ENCODE results near the gene PHACTR4.
A peak's percentile ranks its signal among the peaks of the same experiment; 100 is the strongest.
"Not testable (repeated sequence)": the region's sequence is repeated elsewhere in the genome, so short reads cannot be mapped to it uniquely, and the experiment has no call there.

Gene PHACTR4

DNA sequence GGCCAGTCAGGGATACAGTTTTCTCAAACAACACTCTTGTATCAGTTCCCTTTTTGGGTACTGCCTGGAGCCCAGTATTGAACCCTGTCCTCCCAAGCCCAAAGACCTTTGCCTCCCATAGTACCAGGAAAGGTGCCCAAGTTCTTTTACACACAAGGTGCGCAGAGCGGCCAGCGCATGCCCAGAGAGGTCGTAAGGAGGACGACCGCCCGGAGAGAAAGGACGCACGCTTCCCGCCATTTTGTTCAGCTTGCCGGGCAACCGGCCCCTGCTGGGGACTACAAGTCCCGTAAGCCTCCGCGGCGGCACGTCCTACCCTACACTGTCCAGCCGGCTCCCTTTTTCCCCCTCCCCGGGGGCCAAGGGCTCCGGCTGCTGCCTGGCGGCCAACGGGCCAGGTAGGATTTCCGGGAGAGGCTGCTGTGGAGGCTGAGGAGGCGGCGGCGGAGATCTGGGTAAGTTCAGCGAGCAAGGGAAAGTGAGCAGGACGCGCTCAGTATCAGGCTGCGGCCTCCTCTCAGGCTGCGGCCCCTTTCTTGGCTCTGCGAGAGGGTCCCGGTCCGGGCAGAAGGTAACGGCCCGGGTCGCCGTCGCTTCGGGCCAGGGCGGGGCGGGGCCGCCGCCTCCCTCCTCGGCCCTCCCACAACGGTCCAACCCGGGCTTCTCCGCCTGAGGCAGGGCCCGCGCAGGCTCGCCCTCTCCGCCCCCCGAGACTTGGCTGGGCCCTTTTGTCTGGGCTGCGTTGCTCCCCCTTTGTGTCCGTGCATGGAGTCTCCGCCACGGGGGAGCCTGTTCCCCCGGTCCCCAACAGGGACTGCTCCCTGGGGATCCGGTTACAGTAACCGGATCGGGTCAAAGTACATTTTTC is at the start of gene PHACTR4:
PHACTR4 (plus strand) TSS at position 370 of the 868 bp plus-strand sequence. CDS start 37,708 bp downstream, outside the sequence.
- peak; percentile 85 for DNase-seq

DNA sequence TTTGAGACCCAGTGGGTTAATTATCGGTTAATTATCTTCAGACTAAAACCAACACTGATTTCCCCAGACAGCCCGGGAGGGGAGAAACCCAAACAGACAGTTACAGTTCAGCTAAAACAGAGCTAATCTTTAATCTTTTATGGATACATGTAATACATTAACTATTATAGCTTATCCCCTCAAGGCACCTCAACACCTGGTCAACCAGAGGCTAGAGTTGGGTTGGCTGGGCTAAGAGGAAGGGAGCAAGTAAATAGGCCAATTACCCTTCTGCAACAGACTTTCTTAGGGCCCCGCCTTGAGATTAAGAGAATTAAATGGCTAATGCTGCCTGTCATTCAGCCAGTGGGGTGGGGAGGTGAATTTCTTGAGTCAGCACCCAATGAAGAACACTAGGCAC is 47.3 kb upstream of the PHACTR4 start:
- no peak for DNase-seq

DNA sequence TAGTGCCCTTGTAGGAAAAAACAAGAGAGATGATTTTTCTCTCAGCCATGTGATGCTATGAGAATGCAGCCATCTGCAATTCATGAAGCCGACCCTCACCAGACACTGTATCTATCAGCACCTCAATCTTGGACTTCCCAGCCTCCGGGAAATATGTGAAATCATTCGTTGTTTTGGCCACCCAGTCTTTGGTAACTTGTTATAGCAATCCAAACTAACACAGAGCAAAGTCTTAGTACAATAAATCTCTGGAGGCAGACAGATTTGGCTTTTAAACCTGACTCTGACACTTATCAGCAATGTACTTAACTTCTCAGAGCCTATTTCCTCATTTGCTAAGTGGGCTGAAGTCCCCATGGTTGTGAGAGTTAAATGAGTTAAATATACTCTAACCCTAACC is 45.8 kb upstream of the PHACTR4 start:
- no peak for DNase-seq

DNA sequence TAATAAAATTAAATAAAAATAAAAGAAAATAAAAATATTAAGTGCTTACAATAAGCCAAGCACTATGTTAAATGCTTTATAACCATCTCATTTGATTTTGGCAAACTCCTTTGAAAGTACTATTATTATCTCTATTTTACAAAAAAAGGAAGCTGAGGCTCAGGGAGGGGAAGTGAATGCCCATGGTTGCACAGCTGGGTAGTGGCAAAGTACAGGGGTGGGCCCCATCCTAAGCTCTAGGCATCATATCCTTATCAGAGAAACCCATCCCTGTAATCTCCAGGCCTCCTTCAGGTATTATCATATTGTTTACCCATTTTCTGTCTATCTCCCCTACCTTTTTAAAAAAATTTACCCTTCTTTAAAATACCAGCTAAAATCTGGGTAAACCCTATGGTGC is 43.0 kb upstream of the PHACTR4 start:
- DNase-seq, result no peak

DNA sequence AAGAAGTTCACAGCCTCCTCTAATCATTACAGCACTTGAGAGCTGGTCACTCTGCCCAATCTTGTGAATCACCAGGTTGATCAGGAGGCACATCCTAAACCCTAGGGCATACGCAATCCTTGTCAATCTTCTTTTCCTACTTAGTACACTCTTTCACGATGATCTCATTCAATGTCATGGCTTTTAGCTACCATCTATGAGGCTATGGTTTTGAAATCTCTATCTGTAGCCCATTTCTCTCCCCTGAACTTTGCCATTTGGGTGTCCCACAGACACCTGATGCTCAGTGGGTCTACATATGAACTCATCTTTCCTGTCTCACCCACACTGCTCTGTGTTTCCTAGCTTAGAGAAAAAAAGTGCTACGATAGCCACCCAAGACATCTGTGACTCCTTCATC is 42.6 kb upstream of the PHACTR4 start:
- no peak for DNase-seq

DNA sequence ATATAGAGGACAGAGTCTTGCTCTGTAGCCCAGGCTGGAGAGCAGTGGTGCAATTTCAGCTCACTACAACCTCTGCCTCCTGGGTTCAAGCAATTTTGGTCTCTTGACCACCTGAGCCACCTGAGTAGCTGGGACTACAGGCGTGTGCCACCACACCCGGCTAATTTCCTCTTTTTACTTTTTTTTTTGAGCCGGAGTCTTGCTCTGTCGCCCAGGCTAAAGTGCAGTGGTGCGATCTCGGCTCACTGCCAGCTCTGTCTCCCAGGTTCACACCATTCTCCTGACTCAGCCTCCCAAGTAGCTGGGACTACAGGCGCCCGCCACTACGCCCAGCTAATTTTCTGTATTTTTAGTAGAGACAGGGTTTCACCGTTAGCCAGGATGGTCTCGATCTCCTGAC is 42.1 kb upstream of the PHACTR4 start:
- not testable (repeated sequence) for DNase-seq

DNA sequence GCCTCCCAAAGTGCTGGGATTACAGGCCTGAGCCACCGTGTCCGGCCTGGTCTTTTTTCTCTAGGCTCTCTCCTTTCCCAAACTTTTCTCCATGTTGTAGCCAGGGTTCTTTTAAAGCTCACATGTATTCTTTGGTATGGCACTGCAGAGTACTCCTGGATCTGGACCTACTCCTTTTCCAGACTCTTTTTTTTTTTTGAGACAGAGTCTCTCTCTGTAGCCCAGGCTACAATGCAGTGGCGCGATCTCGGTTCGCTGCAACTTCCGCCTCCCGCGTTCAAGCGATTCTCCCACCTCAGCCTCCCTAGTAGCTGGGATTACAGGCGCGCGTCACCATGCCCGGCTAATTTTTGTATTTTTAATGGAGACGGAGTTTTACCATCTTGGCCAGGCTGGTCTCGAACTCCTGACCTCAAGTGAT is 41.3 kb upstream of the PHACTR4 start:
- DNase-seq, result no peak

DNA sequence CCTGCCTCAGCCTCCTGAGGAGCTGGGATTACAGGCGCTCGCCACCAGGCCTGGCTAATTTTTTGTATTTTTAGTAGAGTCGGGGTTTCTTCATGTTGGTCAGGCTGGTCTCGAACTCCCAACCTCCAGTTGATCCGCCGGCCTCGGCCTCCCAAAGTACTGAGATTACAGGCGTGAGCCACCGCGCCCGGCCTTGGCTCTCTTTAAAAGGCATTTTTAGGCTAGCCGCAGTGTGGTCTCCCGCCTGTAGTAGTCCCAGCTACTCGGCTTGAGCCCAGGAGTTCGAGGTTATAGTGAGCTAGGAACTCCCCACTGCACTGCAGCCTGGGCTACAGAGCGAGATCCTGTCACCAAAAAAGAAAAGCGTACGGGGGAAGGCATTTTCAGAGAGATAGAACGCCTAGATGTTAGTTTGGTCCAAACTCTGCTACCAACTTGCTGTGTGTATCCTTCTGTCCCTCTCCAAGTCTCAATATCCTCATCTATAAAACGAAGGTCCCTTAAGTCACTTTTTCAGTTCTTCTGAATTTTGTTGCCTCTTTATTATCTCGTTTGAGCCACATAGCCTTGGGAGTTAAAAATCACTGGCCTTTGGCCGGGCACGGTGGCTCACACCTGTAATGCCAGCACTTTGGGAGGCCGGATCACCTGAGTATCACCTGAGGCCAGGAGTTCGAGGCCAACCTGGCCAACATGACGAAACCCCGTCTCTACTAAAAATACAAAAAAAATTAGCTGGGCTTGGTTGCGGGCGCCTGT is 40.0 kb upstream of the PHACTR4 start:
- no peak for DNase-seq

DNA sequence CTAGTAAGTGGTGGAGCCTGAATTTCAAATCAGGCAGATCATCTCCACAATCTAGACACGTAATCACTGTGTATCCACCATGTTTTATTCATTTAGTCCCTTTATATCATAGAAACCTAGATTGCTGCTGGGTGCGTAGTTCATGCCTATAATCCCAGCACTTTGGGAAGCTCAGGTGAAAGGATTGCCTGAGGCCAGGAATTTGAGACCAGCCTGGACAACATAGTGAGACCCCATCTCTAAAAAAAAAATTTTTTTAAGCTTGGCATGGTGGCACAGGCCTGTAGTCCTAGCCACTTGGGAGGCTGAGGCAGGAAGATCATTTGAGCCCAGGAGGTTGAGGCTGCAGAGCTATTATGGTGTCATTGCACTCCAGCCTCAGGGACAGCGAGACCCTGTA is 30.6 kb upstream of the PHACTR4 start:
- DNase-seq, result no peak

DNA sequence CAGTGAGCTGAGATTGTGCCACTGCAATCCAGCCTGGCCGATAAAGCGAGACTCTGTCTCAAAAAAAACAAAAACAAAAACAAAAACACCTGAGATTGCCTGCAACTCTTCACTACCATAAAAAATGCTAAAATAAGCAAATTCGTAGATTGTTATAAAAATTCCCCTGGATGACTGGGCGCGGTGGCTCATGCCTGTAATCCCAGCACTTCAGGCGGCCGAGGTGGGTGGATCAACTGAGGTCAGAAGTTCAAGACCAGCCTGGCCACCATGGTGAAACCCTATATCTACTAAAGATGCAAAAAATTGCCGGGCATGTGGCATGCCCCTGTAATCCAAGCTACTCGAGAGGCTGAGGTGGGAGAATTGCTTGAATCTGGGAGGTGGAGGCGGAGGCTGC is 30.0 kb upstream of the PHACTR4 start:
- DNase-seq, result no peak

DNA sequence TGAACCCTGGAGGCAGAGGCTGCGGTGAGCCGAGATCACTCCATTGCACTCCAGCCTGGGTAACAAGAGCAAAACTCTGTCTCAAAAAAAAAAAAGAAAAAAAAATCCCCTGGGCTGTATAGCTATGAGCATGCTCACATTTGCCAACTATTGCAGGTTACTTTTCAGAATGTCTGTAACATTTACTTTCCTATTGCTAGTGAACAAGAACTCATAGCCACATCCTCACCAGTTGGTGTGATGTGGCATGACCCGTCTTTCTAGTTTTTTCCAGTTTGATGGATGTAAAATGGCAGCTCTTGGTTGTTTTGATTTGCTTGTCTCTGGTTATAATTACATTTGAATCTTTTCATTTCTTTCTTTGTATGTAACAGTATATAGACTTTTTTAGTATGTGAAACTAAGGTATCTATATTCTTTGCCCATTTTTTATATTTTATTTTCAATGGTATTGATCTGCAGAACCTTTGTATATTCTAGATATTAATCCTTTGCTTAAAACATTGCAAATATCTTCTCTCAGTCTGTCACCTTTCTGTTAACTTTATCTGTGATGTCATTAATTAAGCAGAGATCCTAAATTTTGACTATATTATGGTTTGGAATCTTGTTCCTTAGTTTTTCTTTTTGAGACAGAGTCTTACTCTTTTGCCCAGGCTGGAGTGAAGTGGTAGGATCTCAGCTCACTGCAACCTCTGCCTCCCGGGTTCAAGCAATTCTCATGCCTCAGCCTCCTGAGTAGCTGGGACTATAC is 29.1 kb upstream of the PHACTR4 start:
- DNase-seq, result no peak

DNA sequence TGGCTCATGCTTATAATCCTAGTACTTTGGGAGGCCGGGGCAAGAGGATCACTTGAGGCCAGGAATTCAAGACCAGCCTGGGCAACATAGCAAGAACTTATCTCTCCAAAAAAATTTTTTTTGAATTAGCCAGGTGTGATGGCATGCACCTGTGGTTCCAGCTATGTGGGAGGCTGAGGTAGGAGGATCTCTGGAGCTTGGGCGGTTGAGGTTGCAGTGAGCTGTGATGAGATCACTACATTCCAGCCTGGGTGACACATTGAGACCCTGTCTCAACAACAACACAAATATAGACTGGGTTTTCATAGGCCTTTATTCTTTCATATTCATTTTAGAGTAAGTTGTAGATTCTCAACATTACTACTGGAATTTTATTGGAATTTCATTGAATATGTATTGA is 27.9 kb upstream of the PHACTR4 start:
- no peak for DNase-seq

DNA sequence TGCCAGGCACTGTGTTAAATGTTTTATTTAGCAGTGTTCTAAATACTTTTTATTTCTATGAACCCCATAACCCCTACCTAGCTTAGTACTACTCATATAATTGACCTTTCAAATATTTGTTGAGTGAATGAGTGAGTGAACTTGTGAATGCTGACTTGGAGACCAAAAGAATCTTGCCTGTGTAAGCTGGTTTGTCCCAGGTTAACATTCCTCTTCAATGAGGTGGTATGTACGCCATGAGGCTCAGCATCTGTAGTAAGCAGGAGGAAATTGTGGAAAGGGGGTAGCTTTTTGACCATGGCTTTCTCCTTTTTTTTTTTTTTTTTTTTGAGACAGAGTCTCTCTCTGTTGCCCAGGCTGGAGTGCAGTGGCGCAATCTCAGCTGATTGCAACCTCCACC is 26.1 kb upstream of the PHACTR4 start:
- no peak for DNase-seq

DNA sequence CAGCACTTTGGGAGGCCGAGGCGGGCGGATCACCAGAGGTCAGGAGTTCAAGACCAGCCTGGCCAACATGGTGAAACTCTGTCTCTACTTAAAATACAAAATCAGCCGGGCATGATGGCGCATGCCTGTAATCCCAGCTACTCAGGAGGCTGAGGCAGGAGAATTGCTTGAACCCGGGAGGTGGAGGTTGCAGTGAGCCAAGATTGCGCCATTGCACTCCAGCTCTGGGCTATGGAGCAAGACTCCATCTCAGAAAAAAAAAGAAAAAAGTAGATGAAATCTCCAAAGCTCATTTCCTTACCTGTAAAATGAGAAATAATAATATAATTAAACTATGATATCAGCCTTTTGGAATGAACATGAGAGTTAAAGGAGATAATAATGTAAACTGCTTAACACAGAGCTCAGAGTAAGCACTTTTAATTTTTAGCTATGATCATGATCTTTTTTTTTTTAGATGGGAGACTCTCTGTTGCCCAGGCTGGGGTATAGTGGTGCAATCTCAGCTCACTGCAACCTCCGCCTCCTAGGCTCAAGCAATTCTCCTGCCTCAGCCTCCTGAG is 16.2 kb upstream of the PHACTR4 start:
- DNase-seq, result not testable (repeated sequence)

DNA sequence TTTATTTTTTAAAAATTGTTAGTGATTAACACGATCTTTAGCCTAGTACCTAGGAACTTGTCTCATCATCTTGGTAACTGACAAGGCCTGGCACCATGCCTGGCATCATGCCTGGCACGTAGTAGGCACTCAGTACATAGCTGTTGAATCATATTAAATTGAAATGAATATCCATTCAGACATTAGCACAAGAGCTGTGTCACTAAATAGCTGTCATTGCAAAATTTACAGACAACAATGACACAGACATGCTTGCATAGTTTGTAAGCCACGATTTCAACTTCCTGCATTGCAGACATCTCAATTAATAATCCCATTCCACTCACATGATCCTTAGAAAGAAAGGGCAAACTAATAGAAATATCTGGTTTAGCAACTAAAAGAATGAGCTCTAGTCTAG is 15.4 kb upstream of the PHACTR4 start:
- DNase-seq, result no peak

DNA sequence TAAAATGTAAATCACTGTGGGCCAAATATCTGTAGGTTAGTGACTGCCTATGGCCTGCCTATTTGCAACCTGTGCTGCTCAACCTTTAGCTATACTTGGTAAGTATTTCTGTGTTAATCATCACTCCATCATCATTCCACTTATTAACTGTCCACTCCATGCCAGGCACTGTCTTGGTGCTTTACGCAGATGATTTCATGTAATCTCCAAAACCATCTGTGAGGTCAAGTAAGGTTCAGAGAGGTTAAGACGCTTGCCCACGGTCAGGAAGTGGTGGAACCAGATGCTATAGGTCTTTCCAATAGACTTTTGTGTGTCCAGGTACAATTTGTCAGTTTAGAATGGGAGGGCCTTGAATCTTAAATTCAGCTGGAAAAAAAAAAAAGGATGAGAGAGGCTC is 10.8 kb upstream of the PHACTR4 start:
- DNase-seq, result no peak

DNA sequence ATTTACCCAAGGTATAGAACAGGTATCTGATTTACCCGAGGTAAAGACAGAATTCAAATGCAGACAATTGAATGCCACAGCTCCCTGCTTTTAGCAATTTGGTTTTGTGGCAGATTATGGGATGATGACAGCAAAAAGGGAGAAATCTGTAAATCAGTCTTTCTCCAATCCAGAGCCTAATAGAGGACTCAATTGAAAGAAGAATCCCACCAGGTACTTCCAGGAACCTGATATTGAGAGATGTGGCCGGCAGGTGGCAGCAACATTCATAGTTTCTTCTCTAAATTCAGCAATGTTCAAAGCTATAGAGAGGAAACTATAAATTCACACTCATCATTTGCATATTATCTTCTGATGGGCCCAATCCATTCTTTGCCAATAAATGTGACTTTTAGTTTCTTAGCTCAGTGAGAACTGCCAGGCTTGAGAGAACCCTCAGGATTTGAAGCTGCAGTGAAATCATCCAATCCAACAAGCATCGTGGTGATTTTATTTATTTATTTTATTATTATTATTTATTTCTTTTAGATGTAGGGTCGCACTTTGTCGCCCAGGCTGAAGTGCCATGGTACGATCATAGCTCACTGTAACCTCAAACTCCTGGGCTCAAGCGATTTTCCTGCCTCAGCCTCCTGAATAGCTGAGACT is 9.8 kb upstream of the PHACTR4 start:
- peak; percentile 78 for DNase-seq

DNA sequence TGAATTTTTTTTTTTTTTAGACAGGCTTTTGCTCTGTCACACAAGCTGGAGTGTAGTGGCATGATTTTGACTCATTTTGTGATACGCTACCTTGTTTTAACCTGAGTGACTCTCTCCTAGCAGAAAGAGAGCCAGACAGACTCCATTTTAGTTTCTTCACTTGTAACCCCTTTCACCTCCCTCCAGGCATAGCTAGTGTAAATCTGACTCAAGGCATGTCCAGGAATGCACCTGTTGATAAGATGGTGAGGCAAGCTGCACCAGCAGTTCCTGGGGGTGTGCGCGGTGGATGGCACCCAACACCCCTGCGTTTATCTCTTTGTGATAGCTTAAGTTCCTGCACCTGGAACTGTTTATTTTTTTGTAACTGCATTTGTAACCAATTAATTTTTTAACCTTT is 4.7 kb upstream of the PHACTR4 start:
- no peak for DNase-seq

DNA sequence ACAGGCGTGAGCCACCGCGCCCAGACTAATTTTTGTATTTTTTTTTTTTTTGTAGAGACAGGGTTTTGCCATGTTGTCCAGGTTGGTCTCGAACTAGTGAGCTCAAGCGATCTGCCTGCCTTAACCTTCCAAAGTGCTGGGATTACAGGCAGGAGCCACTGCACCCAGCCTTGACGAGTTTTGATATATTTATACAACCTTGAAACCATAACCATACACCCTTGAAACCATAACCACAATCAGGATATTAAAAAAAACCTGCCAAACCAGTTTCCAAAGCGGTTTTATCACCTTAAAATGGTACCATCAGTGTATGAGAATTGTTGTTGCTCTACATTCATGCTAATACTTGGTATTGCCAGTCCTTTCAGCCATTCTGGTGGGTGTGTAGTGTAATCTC is 3.7 kb upstream of the PHACTR4 start:
- peak; percentile 43 for DNase-seq

DNA sequence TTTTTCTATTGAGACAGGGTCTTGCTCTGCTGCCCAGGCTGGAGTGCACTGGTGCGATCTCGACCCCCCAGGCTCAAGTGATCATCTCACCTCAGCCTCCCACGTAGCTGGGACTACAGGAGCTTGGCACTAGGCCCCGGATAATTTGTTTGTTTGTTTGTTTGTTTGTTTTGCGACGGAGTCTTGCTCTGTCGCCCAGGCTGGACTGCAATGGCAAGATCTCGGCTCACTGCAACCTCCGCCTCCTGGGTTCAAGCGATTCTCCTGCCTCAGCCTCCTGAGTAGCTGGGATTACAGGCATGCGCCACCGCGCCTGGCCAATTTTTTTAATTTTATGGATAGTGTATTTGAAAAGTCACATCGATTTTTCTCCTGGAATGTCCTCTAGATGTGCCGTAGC is 932 bp upstream of the PHACTR4 start:
- not testable (repeated sequence) for DNase-seq

DNA sequence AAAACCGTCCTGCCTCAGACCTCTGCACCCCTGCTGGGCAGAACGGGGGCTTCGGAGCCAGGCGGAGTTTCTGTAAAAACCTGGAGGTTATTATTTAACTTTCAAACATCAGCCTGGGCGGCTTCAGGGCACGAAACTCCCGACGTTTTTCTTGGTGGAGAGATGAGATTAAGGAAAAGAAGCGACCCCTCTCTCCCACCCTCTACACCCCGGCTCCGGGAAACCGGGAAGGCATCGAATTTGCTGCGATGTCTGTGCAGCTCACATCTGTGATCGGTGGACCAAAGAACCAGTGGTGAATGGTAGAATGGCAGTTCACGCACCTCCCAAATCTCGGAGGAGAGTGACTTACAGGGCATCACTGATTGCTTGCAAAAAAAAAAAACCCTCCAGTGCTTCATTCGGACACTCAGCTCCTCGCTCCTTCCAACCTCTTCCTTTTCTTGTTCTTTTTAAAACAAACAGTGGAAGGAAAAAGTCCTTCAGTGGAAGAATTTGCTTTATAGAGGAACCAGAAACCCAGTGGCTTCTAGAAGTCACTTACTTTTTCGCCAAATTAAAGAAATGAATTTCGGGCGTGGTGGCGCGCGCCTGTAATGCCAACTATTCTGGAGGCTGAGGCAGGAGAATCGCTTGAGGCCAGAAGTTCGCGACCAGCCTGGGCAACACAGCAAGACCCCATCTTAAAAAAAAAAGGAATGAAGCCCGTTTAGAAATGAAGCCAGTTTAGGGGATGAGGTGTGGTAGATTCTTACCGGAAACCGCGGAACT is 884 bp downstream of the PHACTR4 start:
- peak; percentile 25 for DNase-seq

DNA sequence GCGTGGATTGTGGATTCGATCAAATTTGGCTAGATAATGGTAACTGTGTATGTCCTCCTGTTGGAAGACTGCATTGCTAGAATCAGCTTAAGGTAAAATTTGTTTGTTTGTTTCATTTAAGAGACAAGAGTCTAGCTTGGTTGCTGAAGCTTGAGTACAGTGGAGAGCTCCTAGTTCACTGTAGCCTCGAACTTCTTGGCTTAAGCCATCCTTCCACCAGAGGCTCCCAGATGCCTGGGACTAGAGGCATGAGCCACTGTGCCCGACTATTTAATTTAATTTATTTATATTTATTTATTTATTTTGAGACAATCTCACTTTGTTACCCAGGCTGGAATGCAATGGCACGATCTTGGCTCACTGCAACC is 1.5 kb downstream of the PHACTR4 start:
- no peak for DNase-seq
